Panc1 (cell line): ENCODE results near the gene DIS3L2. TPM values are rescaled to one million over a fixed set of nuclear protein-coding genes. Genes with fewer than 3 reads are reported as not detected.
A peak's percentile ranks its signal among the peaks of the same experiment; 100 is the strongest.

Source experiments
- ATAC-seq: fragments of 200-7000 bp; cut with Tn5 transposase; 2 replicates; pipeline ENCODE4 v1.9.1; 2020; ENCODE audit warnings: mild to moderate bottlenecking, moderate library complexity
- BruUV-seq: library from RNA; stranded (reverse); fragments of 400-500 nt; replicated peaks from 2 replicates; lab custom pipeline; 2021; lab: Mats Ljungman, UMichigan
- CTCF ChIA-PET: fragments of 300-600 bp; sonication (Branson Sonifier 250); formaldehyde crosslinking; loops from one replicate; lab custom pipeline; 2022; ENCODE audit warnings: antibody characterized with exemption; lab: Charles Lee
- POLR2A ChIA-PET: fragments of 300-600 bp; sonication (Branson Sonifier 250); formaldehyde crosslinking; loops from one replicate; lab custom pipeline; 2022; ENCODE audit warnings: antibody characterized with exemption; lab: Charles Lee
- DNase-seq: peaks from one replicate; pipeline ENCODE4 v3.0.0-alpha.2; 2010; ENCODE audit warnings: low read depth, low spot score
- H3K27ac ChIP-seq: 2 replicates; pipeline ENCODE4 v1.5.1; 2011; ENCODE audit warnings: mild to moderate bottlenecking, low read length, inconsistent platforms
- H3K27me3 ChIP-seq: fragments of 200-500 bp; sonication (Bioruptor generic); 2 replicates; pipeline ENCODE4 v1.6.0; 2014; ENCODE audit warnings: low read length, inconsistent platforms; ENCODE audit not compliant: control insufficient read depth, insufficient read depth
- H3K36me3 ChIP-seq: fragments of 200-500 bp; sonication (Bioruptor generic); 2 replicates; pipeline ENCODE4 v1.5.1; 2014; ENCODE audit warnings: inconsistent platforms, mild to moderate bottlenecking, low read length, moderate library complexity; ENCODE audit not compliant: control insufficient read depth, insufficient read depth
- H3K4me1 ChIP-seq: 2 replicates; pipeline ENCODE4 v1.5.1; 2011; ENCODE audit warnings: inconsistent platforms, mild to moderate bottlenecking, low read length, moderate library complexity; ENCODE audit not compliant: control insufficient read depth, insufficient read depth
- H3K4me3 ChIP-seq, 2 experiments: 2 replicates each; pipeline ENCODE4 v1.5.1; 2011 to 2012; ENCODE audit warnings: low read depth in 2 of 2, low read length in 2 of 2, mild to moderate bottlenecking in 2 of 2, inconsistent platforms in 1 of 2, moderate library complexity in 1 of 2
- H3K9me3 ChIP-seq: fragments of 200-500 bp; sonication (Bioruptor generic); 2 replicates; pipeline ENCODE4 v1.5.1; 2014; ENCODE audit warnings: low read depth, mild to moderate bottlenecking, inconsistent platforms, low read length, moderate library complexity; ENCODE audit not compliant: control insufficient read depth, insufficient read depth
- CTCF ChIP-seq: fragments of 450-650 bp; IDR thresholded peaks from 2 replicates; pipeline ENCODE4 v1.5.1; 2017; ENCODE audit warnings: mild to moderate bottlenecking
- POLR2AphosphoS5 ChIP-seq: IDR thresholded peaks from 2 replicates; pipeline ENCODE4 v1.6.1; 2012; ENCODE audit warnings: mild to moderate bottlenecking, low read depth, low read length, moderate library complexity
- SIN3A ChIP-seq: IDR thresholded peaks from 2 replicates; pipeline ENCODE4 v1.6.1; 2012; ENCODE audit warnings: low read depth, mild to moderate bottlenecking, low read length, moderate library complexity, borderline replicate concordance; ENCODE audit not compliant: insufficient read depth
- TCF7L2 ChIP-seq: IDR thresholded peaks from 2 replicates; pipeline ENCODE4 v1.6.1; 2011; ENCODE audit warnings: mild to moderate bottlenecking, low read depth, low read length, inconsistent platforms
- in situ Hi-C: cut with HindIII; loops from 2 replicates; pipeline ENCODE4 v1.10.0; 2016; ENCODE audit warnings: low sequenced_read_pairs, low pct_unique_long_range_greater_than_20kb
- intact Hi-C: fragments of 100-400 bp; cut with micrococcal nuclease; formaldehyde crosslinking; loops from one replicate; pipeline ENCODE4 v1.10.0; 2022; ENCODE audit not compliant: unreplicated experiment
- total RNA-seq: library from RNA; stranded (reverse); gene quantifications from one replicate; pipeline ENCODE4 v1.2.1, GENCODE V29; 2021; ENCODE audit not compliant: unreplicated experiment
- TF ChIP-seq, protein P1 (sequence below), 2 experiments: IDR thresholded peaks; 2 replicates each; pipeline ENCODE4 v1.6.1; 2011 to 2012; ENCODE audit warnings: low read depth in 2 of 2, control low read depth in 1 of 2, low read length in 1 of 2, mild to moderate bottlenecking in 1 of 2, moderate library complexity in 1 of 2; ENCODE audit not compliant: insufficient read depth in 1 of 2

Gene DIS3L2
- total RNA-seq, 1 experiment from 2014 or later: 28.1 TPM

GRCh38 chr2:231984992-231985391 lies 23.5 kb downstream of the DIS3L2 start:
- TF ChIP-seq POLR2AphosphoS5: no peak
- no peak for TF ChIP-seq SIN3A
- TF ChIP-seq CTCF: no peak
- TF ChIP-seq TCF7L2: no peak
- TF ChIP-seq, protein P1, sequence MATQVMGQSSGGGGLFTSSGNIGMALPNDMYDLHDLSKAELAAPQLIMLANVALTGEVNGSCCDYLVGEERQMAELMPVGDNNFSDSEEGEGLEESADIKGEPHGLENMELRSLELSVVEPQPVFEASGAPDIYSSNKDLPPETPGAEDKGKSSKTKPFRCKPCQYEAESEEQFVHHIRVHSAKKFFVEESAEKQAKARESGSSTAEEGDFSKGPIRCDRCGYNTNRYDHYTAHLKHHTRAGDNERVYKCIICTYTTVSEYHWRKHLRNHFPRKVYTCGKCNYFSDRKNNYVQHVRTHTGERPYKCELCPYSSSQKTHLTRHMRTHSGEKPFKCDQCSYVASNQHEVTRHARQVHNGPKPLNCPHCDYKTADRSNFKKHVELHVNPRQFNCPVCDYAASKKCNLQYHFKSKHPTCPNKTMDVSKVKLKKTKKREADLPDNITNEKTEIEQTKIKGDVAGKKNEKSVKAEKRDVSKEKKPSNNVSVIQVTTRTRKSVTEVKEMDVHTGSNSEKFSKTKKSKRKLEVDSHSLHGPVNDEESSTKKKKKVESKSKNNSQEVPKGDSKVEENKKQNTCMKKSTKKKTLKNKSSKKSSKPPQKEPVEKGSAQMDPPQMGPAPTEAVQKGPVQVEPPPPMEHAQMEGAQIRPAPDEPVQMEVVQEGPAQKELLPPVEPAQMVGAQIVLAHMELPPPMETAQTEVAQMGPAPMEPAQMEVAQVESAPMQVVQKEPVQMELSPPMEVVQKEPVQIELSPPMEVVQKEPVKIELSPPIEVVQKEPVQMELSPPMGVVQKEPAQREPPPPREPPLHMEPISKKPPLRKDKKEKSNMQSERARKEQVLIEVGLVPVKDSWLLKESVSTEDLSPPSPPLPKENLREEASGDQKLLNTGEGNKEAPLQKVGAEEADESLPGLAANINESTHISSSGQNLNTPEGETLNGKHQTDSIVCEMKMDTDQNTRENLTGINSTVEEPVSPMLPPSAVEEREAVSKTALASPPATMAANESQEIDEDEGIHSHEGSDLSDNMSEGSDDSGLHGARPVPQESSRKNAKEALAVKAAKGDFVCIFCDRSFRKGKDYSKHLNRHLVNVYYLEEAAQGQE (IDR thresholded peaks at IDR 0.05; ENCODE audit: insufficient read depth in 1 of 2, low read depth in 2 of 2, low read length in 1 of 2): no peak
- Histone ChIP-seq H3K27ac (no peak overlapping the region), H3K4me1 (peaks cover 8% of the 10 kb centered on the region; the same call in 1 of the 2 replicates), H3K36me3 (no peaks in the 10 kb centered on the region), H3K27me3 (no peaks in the 10 kb centered on the region), H3K9me3 (no peaks in the 10 kb centered on the region), H3K4me3 (no peak overlapping the region)
- ATAC-seq: no peak
- no peak for DNase-seq
- BruUV-seq: no TSS peak
- ChIA-PET POLR2A (no interaction called here), CTCF (no interaction called here)
- intact Hi-C loops: no loop called here
- in situ Hi-C loops: no loop called here

GRCh38 chr2:231985823-231986261 lies 24.3 kb downstream of the DIS3L2 start:
- intact Hi-C loops (no loop called here), in situ Hi-C loops (no loop called here)
- TF ChIP-seq POLR2AphosphoS5 (no peak), TCF7L2 (no peak)
- peak; percentile 82 for ATAC-seq
- H3K27ac ChIP-seq: no peak overlapping the region
- no TSS peak for BruUV-seq
- no peaks in the 10 kb centered on the region for H3K27me3 ChIP-seq
- CTCF ChIA-PET: no interaction called here
- peaks cover 8% of the 10 kb centered on the region; the same call in 1 of the 2 replicates for H3K4me1 ChIP-seq
- no peaks in the 10 kb centered on the region for H3K36me3 ChIP-seq
- POLR2A ChIA-PET: no interaction called here
- DNase-seq: no peak
- no peak overlapping the region; a peak in 1 of 4 replicates for H3K4me3 ChIP-seq
- no peaks in the 10 kb centered on the region for H3K9me3 ChIP-seq

DNA sequence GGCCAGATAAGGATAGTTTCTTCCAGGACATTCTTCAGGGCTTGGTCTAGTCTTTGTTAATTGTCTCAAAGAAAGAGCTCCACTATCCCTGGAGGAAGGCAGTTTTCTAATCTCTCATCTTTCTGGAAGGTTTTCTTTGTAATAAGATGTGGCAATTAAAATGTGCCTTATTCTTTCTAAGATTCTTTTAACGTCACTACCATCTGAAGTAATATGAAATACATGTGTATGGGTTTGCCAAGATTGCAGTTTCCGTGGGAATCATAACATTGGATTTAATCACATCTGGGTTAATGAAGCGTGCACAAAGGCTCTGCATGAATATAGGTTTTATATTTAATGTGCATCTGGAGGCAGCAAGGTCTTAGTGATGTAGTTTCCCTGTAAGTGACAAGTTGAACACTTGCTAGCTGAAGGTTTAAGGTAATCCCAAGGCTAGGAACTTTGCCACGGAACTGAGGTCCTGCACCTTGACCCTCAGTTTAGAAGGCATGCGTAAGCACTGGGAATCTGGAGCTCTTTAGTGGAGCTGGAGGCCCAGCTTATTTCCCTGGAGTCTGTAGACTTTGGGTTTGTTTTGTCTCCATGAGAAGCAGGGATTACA lies 25.7 kb downstream of the DIS3L2 start:
- ChIA-PET CTCF (interaction anchor here (0.6 to 0.8 kb wide), 2 partner anchors 87 to 113 kb away, joined by 3 to 4 read pairs; no protein-coding TSS in a partner anchor), POLR2A (no interaction called here)
- no TSS peak for BruUV-seq
- Histone ChIP-seq H3K27me3 (no peaks in the 10 kb centered on the region), H3K9me3 (no peaks in the 10 kb centered on the region), H3K36me3 (no peaks in the 10 kb centered on the region), H3K4me3 (no peak overlapping the region), H3K4me1 (peaks cover 8% of the 10 kb centered on the region; the same call in 1 of the 2 replicates), H3K27ac (no peak overlapping the region)
- ATAC-seq: peak; percentile 24; the same call in 1 of the 2 replicates
- no peak for TF ChIP-seq TCF7L2
- TF ChIP-seq POLR2AphosphoS5: no peak
- TF ChIP-seq CTCF: no peak
- no peak for TF ChIP-seq SIN3A
- TF ChIP-seq, protein P1 (IDR thresholded peaks at IDR 0.05; ENCODE audit: insufficient read depth in 1 of 2, low read depth in 2 of 2, low read length in 1 of 2): no peak
- intact Hi-C loops (no loop called here), in situ Hi-C loops (no loop called here)
- no peak for DNase-seq
